ENCODE results near the gene NUP42.
A peak's percentile ranks its signal among the peaks of the same experiment; 100 is the strongest.
"Not testable (repeated sequence)": the region's sequence is repeated elsewhere in the genome, so short reads cannot be mapped to it uniquely, and the experiment has no call there.

Gene NUP42

GRCh38 chr7:23184709-23185359 is 3.0 kb downstream of the NUP42 start:
- DNase-seq: no peak
- H3K27ac Mint-ChIP-seq: no peak overlapping the region
- H3K4me1 Mint-ChIP-seq: peaks cover 5 to 25% of the 10 kb centered on the region in 2 donors
- H3K4me3 Mint-ChIP-seq: no peak overlapping the region
- H3K9me3 Mint-ChIP-seq: no peaks in the 10 kb centered on the region
- H3K36me3 Mint-ChIP-seq: peaks cover 10 to 13% of the 10 kb centered on the region in 2 donors
- no peaks in the 10 kb centered on the region for H3K27me3 Mint-ChIP-seq
- no peak for ATAC-seq (replicated peaks)

- Mint-ChIP-seq H3K36me3 (peaks cover 12 to 17% of the 10 kb centered on the region in 2 donors), H3K4me1 (peaks cover 6 to 22% of the 10 kb centered on the region in 2 donors), H3K27me3 (no peaks in the 10 kb centered on the region), H3K4me3 (no peak overlapping the region), H3K27ac (no peak overlapping the region), H3K9me3 (no peaks in the 10 kb centered on the region)
- DNase-seq (no peak), ATAC-seq (replicated peaks) (no peak)
Observed at GRCh38 chr7:23185980-23186379, 4.1 kb downstream of the NUP42 start.

- Mint-ChIP-seq H3K36me3 (peaks cover 28 to 36% of the 10 kb centered on the region in 2 donors), H3K9me3 (no peaks in the 10 kb centered on the region), H3K27ac (no peak overlapping the region), H3K27me3 (no peaks in the 10 kb centered on the region), H3K4me1 (peaks cover 0 to 2% of the 10 kb centered on the region in 2 donors), H3K4me3 (no peak overlapping the region)
- DNase-seq: no peak
- ATAC-seq (replicated peaks): no peak
Observed at GRCh38 chr7:23191022-23191421, 9.2 kb downstream of the NUP42 start.

DNA sequence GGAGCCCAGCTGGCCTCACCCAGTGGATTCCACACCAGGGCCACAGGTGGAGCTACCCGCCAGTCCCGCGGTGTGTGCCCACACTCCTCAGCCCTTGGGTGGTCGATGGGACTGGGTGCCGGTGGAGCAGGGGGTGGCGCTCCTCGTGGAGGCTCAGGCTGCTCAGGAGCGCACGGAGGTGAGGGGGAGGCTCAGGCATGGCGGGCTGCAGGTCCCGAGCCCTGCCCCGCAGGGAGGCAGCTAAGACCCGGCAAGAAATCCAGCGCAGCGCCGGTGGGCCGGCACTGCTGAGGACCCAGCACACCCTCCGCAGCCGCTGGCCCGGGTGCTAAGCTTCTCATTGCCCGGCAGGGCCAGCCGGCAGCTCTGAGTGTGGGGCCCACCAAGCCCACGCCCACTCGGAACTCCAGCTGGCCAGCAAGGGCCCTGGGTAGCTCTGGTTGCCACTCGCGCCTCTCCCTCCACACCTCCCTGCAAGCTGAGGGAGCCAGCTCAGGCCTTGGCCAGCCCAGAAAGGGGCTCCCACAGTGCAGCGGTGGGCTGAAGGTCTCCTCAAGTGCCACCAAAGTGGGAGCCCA is 11.9 kb downstream of the NUP42 start:
- ATAC-seq (replicated peaks); H3K4me3 Mint-ChIP-seq; H3K27ac Mint-ChIP-seq: not testable (repeated sequence)

GRCh38 chr7:23196306-23196705 is 14.5 kb downstream of the NUP42 start:
- Mint-ChIP-seq H3K9me3 (no peaks in the 10 kb centered on the region), H3K36me3 (peaks cover 43 to 45% of the 10 kb centered on the region in 2 donors), H3K4me3 (no peak overlapping the region), H3K27me3 (no peaks in the 10 kb centered on the region), H3K4me1 (peaks cover 0 to 1% of the 10 kb centered on the region in 2 donors), H3K27ac (no peak overlapping the region)
- DNase-seq (no peak), ATAC-seq (replicated peaks) (no peak)

More for the DNA sequence above, 11.9 kb downstream of the NUP42 start:
- not testable (repeated sequence) for H3K9me3 Mint-ChIP-seq, H3K4me1 Mint-ChIP-seq, H3K27me3 Mint-ChIP-seq, DNase-seq
- H3K36me3 Mint-ChIP-seq: peaks cover 41 to 46% of the 10 kb centered on the region in 2 donors

DNA sequence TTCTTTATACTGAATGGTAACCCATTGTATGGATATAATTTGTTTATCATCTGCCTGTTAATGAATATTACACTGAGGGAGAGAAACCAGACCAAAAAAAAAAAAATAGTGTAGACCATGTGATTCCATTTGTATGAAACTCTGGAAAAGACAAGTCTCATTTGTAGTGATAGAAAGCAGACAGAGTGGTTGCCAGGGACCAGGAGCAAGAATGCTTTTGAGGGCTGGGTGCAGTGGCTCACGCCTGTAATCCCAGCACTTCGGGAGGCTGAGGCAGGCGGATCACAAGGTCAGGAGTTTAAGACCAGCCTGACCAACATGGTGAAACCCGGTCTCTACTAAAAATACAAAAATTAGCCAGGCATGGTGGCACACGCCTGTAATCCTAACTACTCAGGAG is 15.9 kb downstream of the NUP42 start:
- DNase-seq; H3K9me3 Mint-ChIP-seq; H3K4me3 Mint-ChIP-seq; H3K27ac Mint-ChIP-seq; H3K4me1 Mint-ChIP-seq; ATAC-seq (replicated peaks); H3K27me3 Mint-ChIP-seq: not testable (repeated sequence)
- H3K36me3 Mint-ChIP-seq: peaks cover 47 to 52% of the 10 kb centered on the region in 2 donors

GRCh38 chr7:23200331-23200730 is 18.5 kb downstream of the NUP42 start:
- no peak overlapping the region for H3K4me3 Mint-ChIP-seq
- H3K36me3 Mint-ChIP-seq: peaks cover 56 to 59% of the 10 kb centered on the region in 2 donors
- ATAC-seq (replicated peaks): no peak
- H3K9me3 Mint-ChIP-seq: no peaks in the 10 kb centered on the region
- no peaks in the 10 kb centered on the region for H3K27me3 Mint-ChIP-seq
- no peak overlapping the region for H3K27ac Mint-ChIP-seq
- H3K4me1 Mint-ChIP-seq: peaks cover under 1 to 2% of the 10 kb centered on the region in 2 donors
- DNase-seq: no peak

DNA sequence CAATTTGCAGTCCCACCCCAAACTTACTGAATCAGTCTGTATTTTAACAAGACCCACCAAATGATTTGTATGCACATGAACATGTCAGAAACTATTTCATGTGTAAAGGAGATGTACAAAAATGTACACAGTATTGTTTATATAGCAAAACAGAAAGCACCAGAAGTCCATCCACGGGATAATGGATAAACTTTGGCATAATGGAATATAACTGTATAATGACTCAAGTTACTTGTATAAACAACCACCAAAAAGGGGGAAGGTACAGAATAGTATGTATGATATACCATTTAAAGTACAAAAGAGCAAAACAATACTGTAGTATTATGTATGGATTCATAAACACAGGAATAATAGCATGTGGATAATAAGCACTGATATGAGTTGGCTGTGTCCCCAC is 22.4 kb downstream of the NUP42 start:
- Mint-ChIP-seq H3K9me3 (no peaks in the 10 kb centered on the region), H3K27me3 (peaks cover 0 to 11% of the 10 kb centered on the region in 2 donors), H3K4me3 (no peak overlapping the region), H3K27ac (no peak overlapping the region), H3K36me3 (peaks cover 42 to 43% of the 10 kb centered on the region in 2 donors), H3K4me1 (peaks cover 3 to 15% of the 10 kb centered on the region in 2 donors)
- no peak for DNase-seq
- ATAC-seq (replicated peaks): no peak

DNA sequence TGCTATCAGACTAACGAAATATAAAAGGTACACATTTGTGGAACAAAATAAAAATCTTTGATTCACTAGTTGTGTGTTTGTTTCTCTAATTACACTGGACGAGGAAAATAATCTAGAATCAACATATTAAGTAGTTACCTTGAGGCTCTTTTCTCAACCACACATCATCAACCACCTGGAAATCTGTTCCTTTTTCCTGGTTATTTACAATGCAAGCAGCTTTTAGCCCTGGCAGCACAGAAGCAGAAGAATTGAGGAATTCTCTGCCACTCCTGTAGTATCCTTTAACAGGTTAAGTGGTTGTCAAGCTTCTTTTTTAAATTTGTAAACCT is 23.7 kb downstream of the NUP42 start:
- Mint-ChIP-seq H3K36me3 (peaks cover 32 to 37% of the 10 kb centered on the region in 2 donors), H3K9me3 (no peaks in the 10 kb centered on the region), H3K4me3 (peak overlapping the region in 1 of 2 donors; percentile 65), H3K27me3 (peaks cover 0 to 11% of the 10 kb centered on the region in 2 donors), H3K27ac (no peak overlapping the region), H3K4me1 (peaks cover 3 to 15% of the 10 kb centered on the region in 2 donors)
- DNase-seq: no peak
- ATAC-seq (replicated peaks): no peak

DNA sequence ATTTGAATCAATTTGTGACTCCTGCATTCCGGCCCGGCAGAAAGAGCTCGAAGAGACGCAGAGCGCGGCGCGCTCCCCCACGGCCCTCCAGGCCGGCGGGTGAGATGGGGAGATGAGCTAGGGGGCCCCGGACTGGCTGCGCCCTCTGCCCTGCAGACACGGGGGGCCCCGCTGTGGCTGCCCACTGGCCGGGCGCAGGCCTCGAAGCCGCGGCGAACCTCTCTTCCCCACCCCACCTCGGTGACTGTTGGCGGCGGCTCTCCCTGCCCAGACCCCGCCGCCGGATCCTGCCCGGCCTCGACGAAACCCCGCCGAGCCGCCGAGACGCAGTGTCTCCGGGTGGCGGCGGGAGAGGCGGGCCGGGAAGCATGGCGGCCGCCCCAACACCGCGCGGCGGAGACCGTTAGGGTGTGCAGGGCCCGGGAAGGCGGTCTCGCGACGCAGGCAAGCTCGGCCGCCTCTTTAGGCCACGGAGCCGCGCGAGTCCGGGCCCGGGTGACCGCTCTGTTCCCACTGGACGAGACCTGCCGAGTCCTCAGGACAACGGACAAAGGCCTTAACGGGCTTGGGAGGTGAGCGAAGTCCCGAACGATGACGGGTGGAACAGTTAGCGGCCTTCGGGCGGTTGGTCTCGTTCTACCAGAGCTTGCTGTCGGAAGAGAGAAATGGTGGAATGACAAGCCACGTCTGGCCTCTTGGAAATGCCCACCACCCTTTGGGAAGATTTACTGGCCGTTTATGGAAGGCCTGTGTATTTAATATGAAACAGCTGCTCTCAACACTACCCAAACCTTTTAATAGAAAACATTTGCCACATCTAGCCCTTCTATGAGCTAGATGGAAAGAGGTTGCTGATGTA is 24.3 kb downstream of the NUP42 start:
- H3K36me3 Mint-ChIP-seq: peaks cover 31 to 35% of the 10 kb centered on the region in 2 donors
- H3K4me1 Mint-ChIP-seq: peaks cover 3 to 15% of the 10 kb centered on the region in 2 donors
- H3K27ac Mint-ChIP-seq: peak overlapping the region; percentile 67
- H3K4me3 Mint-ChIP-seq: peak overlapping the region in 1 of 2 donors; percentile 65
- peaks cover 0 to 15% of the 10 kb centered on the region in 2 donors for H3K27me3 Mint-ChIP-seq
- H3K9me3 Mint-ChIP-seq: no peaks in the 10 kb centered on the region
- DNase-seq (no peak), ATAC-seq (replicated peaks) (peak in 1 of 2 donors; percentile 49)

GRCh38 chr7:23207021-23207420 is 25.2 kb downstream of the NUP42 start:
- DNase-seq (no peak), ATAC-seq (replicated peaks) (no peak)
- Mint-ChIP-seq H3K27me3 (peaks cover 0 to 20% of the 10 kb centered on the region in 2 donors), H3K4me1 (peaks cover 3 to 15% of the 10 kb centered on the region in 2 donors), H3K9me3 (no peaks in the 10 kb centered on the region), H3K4me3 (no peak overlapping the region), H3K36me3 (peaks cover 23 to 27% of the 10 kb centered on the region in 2 donors), H3K27ac (no peak overlapping the region)

- Mint-ChIP-seq H3K4me3 (no peak overlapping the region), H3K36me3 (peaks cover 19 to 23% of the 10 kb centered on the region in 2 donors), H3K27ac (no peak overlapping the region), H3K27me3 (peaks cover 0 to 20% of the 10 kb centered on the region in 2 donors), H3K9me3 (no peaks in the 10 kb centered on the region), H3K4me1 (peaks cover 3 to 15% of the 10 kb centered on the region in 2 donors)
- ATAC-seq (replicated peaks): no peak
- DNase-seq: no peak
Observed at GRCh38 chr7:23207884-23208283, 26.0 kb downstream of the NUP42 start.

DNA sequence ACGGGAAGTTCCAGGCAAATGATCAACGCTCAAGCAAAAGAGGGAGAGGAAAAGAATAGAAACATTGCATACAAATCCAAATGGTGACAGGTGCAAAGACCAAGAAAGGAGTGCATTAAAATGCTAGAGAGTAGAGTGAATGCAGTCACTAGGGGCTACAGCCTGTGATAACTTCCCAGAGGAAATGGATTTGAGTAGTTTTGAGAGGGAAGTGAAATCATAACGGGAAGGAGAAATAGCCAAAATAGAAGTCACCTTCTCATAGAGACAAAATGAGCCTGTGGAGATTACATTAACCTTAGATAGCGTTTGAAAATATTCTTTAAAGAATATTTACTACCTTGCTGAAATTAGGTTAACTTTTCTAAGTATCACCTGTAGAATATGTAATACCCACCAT is 26.5 kb downstream of the NUP42 start:
- Mint-ChIP-seq H3K4me3 (no peak overlapping the region), H3K36me3 (peaks cover 15 to 20% of the 10 kb centered on the region in 2 donors), H3K27ac (no peak overlapping the region), H3K9me3 (no peaks in the 10 kb centered on the region), H3K4me1 (peaks cover 3 to 15% of the 10 kb centered on the region in 2 donors), H3K27me3 (peaks cover 0 to 20% of the 10 kb centered on the region in 2 donors)
- ATAC-seq (replicated peaks): no peak
- DNase-seq: no peak

DNA sequence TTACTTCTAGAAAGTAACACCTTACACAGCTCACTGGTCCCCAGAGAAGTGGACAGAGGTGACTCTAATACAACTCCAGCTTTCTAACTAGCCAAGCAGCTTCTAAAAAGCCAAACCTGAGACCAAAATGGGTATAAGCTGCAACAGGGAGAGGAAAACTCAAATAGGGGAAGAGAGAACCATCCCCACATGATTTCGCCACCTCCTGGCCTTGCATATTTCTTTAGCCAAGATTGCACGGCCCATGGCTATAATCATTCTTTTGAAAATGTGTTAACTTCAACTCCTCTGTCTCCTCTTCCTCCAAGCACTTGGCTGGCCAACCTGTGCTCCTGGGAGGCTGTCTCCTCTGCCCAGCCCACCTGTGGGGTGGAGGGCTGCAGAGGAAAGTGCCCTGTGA is 28.7 kb downstream of the NUP42 start:
- Mint-ChIP-seq H3K27ac (no peak overlapping the region), H3K4me3 (no peak overlapping the region), H3K36me3 (peaks cover 0 to 3% of the 10 kb centered on the region in 2 donors), H3K4me1 (peaks cover under 1 to 12% of the 10 kb centered on the region in 2 donors), H3K9me3 (no peaks in the 10 kb centered on the region), H3K27me3 (peaks cover 5 to 31% of the 10 kb centered on the region in 2 donors)
- no peak for ATAC-seq (replicated peaks)
- DNase-seq: no peak
